Ovary (tissue), 9 donors: ENCODE results near the gene OMG. TPM values are rescaled to one million over a fixed set of nuclear protein-coding genes. Genes with fewer than 3 reads are reported as not detected.
"Not testable (repeated sequence)": the region's sequence is repeated elsewhere in the genome, so short reads cannot be mapped to it uniquely, and the experiment has no call there.

ENCODE experiments used
- DNase-seq, 5 donors: peaks; one replicate each; pipeline ENCODE4 v3.0.0-alpha.2; 2019 to 2020
- H3K27ac ChIP-seq, 2 donors: fragments of 200-600 bp; one replicate each; pipeline versions ENCODE4 v1.5.1 to v1.8.0; 2019 to 2022
- H3K27me3 ChIP-seq: fragments of 200-600 bp; one replicate; pipeline ENCODE4 v1.8.0; 2022
- H3K36me3 ChIP-seq: fragments of 200-600 bp; sonication (generic); one replicate; pipeline ENCODE4 v1.5.1; 2019
- H3K4me1 ChIP-seq: one replicate; pipeline ENCODE4 v1.8.1; 2013; ENCODE audit warnings: mild to moderate bottlenecking, moderate library complexity; ENCODE audit not compliant: insufficient read depth
- H3K4me3 ChIP-seq: fragments of 200-600 bp; sonication (generic); one replicate; pipeline ENCODE4 v1.5.1; 2017
- H3K9me3 ChIP-seq, 2 donors: fragments of 200-600 bp in 1 of 2; sonication (generic) in 1 of 2; one replicate each; pipeline versions ENCODE4 v1.5.1 to v1.8.1; 2013 to 2019; ENCODE audit warnings: mild to moderate bottlenecking in 1 of 2, moderate library complexity in 1 of 2
- CTCF ChIP-seq, 3 donors: fragments of 450-650 bp in 2 of 3; fragments of 200-600 bp in 1 of 3; IDR thresholded peaks; one replicate each; pipeline versions ENCODE4 v1.5.1 to v1.8.0; 2016 to 2022; ENCODE audit warnings: antibody characterized with exemption in 3 of 3, mild to moderate bottlenecking in 1 of 3
- EP300 ChIP-seq: sonication (generic); formaldehyde crosslinking; IDR thresholded peaks from one replicate; pipeline ENCODE4 v1.6.1; 2017; ENCODE audit warnings: antibody characterized with exemption
- POLR2A ChIP-seq: fragments of 450-650 bp; IDR thresholded peaks from one replicate; pipeline ENCODE4 v1.6.1; 2017; ENCODE audit warnings: antibody characterized with exemption, mild to moderate bottlenecking, moderate library complexity
- whole genome bisulfite sequencing, 3 donors: extraction: QIAGEN DNeasy Blood & Tissue Kit in 1 of 3; methylation state at CpG; one replicate each; pipeline versions ENCODE4 v1.1.5 to v1.1.7; 2013 to 2017; 5-methylcytosine and 5-hydroxymethylcytosine counted together
- intact Hi-C, 4 donors: fragments of 100-400 bp; cut with DNase I; formaldehyde crosslinking; loops; one replicate each; pipeline versions ENCODE4 v1.11.0 to v1.15.1; 2022 to 2023
- polyA plus RNA-seq, 2 donors: library from polyadenylated mRNA; stranded (reverse); fragments of 200-250 nt in 1 of 2; fragments of 350-450 nt in 1 of 2; fragmentation: Illumina TruSeq in 1 of 2; extraction: RNeasy Lipid Tissue Mini Kit (QIAGEN cat#74804) in 1 of 2; gene quantifications; one replicate each; pipeline ENCODE4 v1.2.3, GENCODE V29; 2013 to 2014
- total RNA-seq, 7 donors: library from RNA; depleted of rRNA in 2 of 7; stranded (reverse); fragments of >200 nt in 2 of 7; fragmentation: NEBNext Ultra II Directional in 3 of 7; extraction: Animal tissue kit (Norgen Biotek cat#: 25700) in 3 of 7; gene quantifications; one replicate each; pipeline versions ENCODE4 v1.1.0 to v1.2.4, GENCODE V29; 2016 to 2023
- donor health status: DM: no; HTN: no; CAD: no; lungs with moderate emphysema.
- donor health status: DM: no; HTN: no; CAD: no.
- donor health status: Bipolar disorder and iron deficiency.
- donor health status: DM: yes; HTN: yes; CAD: no.
- donor health status: DM: no; HTN: no; CAD: no.
- donor health status: DM: yes; HTN: yes; CAD: no.

OMG gene
- total and polyA plus RNA-seq, 9 donors = 0.28 to 2.2 (median 1.5) TPM; not detected in 5

GRCh38 chr17:31269036-31269577, 27.9 kb downstream of the OMG start:
- DNase-seq = no peak
- Histone ChIP-seq H3K27me3 (no peaks in the 10 kb centered on the region), H3K4me3 (no peak overlapping the region), H3K9me3 (no peaks in the 10 kb centered on the region), H3K27ac (no peak overlapping the region), H3K36me3 (no peaks in the 10 kb centered on the region), H3K4me1 (no peaks in the 10 kb centered on the region)
- TF ChIP-seq CTCF (IDR thresholded peaks at IDR 0.05) (no peak), POLR2A (no peak), EP300 (no peak)
- WGBS, 3 donors = 95 to 99% (median 99%) methylated on average over 2 of the region's 2 CpGs
- intact Hi-C loops = no loop called here

DNA sequence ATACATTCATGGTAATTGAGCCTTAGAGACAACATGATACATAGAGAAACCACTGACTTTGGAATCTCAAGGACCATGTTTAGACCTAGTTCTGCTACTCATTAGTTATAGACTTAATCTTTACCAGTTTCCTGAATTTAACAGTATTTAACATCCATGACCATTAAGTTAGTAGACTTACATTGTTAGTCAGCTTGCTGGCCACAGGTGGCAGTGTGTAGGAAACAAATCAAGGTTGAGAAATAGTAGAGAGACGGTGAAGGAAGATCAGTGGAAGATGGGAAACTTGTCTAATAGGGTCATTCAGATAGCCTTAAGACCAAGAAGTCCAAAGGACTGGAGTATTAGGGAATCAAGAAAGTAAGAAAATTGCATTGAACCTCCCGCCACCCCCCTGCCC, 31.0 kb downstream of the OMG start:
- H3K27me3 ChIP-seq = no peaks in the 10 kb centered on the region
- no peak overlapping the region for H3K4me3 ChIP-seq
- no peak for DNase-seq
- H3K27ac ChIP-seq = no peak overlapping the region
- no peaks in the 10 kb centered on the region for H3K9me3 ChIP-seq
- 95 to 100% (median 97%) methylated on average over 2 of the region's 2 CpGs for WGBS, 3 donors
- no peaks in the 10 kb centered on the region for H3K36me3 ChIP-seq
- intact Hi-C loops = no loop called here
- no peaks in the 10 kb centered on the region for H3K4me1 ChIP-seq
- TF ChIP-seq EP300 (no peak), POLR2A (no peak), CTCF (IDR thresholded peaks at IDR 0.05) (no peak)

DNA sequence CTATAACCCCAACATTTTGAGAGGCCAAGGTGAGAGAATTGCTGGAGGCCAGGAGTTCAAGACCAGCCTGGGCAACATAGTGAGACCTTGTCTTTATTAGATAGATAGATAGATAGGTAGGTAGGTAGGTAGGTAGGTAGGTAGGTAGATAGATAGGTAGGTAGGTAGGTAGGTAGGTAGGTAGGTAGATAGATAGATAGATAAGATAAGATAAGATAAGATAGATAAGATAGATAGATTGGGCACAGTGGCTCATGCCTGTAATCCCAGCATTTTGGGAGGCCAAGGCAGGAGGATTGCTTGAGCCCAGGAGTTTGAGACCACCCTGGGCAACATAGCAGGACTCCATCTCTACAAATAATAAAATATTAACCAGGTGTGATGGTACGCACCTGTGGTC, 34.1 kb downstream of the OMG start:
- intact Hi-C loops, H3K36me3 ChIP-seq, DNase-seq, H3K9me3 ChIP-seq, H3K4me3 ChIP-seq, H3K27me3 ChIP-seq, H3K4me1 ChIP-seq, H3K27ac ChIP-seq: not testable (repeated sequence)
- WGBS, 3 donors = 95 to 100% (median 97%) methylated on average over 1 of the region's 1 CpG

DNA sequence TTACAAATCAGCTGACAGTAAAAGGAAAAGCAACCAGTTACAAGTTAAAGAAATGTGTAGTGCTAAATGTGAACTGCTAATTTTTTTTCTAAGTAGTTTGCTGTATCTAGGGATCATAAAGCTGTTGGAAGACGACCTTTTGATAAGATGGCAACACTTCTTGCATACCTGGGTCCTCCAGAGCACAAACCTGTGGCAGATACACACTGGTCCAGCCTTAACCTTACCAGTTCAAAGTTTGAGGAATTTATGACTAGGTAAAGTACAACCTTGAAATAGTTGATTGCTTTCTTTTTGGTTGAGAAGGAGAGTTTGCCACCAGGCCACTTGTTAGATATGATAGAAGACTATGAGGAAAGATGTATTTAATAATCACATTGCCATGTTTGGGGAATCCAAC, 35.4 kb downstream of the OMG start:
- intact Hi-C loops = no loop called here
- no peaks in the 10 kb centered on the region for H3K9me3 ChIP-seq

More for the DNA sequence above, 35.4 kb downstream of the OMG start:
- H3K27ac ChIP-seq = no peak overlapping the region
- no peak for DNase-seq
- no peaks in the 10 kb centered on the region for H3K36me3 ChIP-seq
- H3K4me3 ChIP-seq = no peak overlapping the region
- 73 to 84% (median 82%) methylated on average over 1 of the region's 1 CpG for WGBS, 3 donors
- no peaks in the 10 kb centered on the region for H3K27me3 ChIP-seq
- TF ChIP-seq CTCF (IDR thresholded peaks at IDR 0.05) (no peak), EP300 (no peak), POLR2A (no peak)
- no peaks in the 10 kb centered on the region for H3K4me1 ChIP-seq
